H7 (cell line): ENCODE measurements around the gene OFD1. TPM values are rescaled to one million over a fixed set of nuclear protein-coding genes. Genes with fewer than 3 reads are reported as not detected.

Experiments
- DNase-seq: peaks from one replicate; pipeline ENCODE4 v3.0.0; 2012
- H3K27me3 ChIP-seq: 2 replicates; pipeline ENCODE4 v1.6.0; 2011; ENCODE audit warnings: mild to moderate bottlenecking, low read length; ENCODE audit not compliant: control insufficient read depth, insufficient read depth
- H3K36me3 ChIP-seq: replicated peaks from 2 replicates; pipeline ENCODE4 v1.5.1; 2011; ENCODE audit warnings: low read length; ENCODE audit not compliant: control insufficient read depth, insufficient read depth
- H3K4me3 ChIP-seq: 2 replicates; pipeline ENCODE4 v1.5.1; 2011; ENCODE audit warnings: low read depth, mild to moderate bottlenecking, control low read depth, low read length, moderate library complexity; ENCODE audit not compliant: insufficient read depth
- total RNA-seq: library from RNA; depleted of rRNA; stranded (reverse); fragments of >200 nt; shearing (Covaris generic); gene quantifications from 2 replicates; pipeline ENCODE4 v1.2.3, GENCODE V29; 2014

The OFD1 gene
- total RNA-seq, 1 experiment from 2014 or later = 13.9 TPM

DNA sequence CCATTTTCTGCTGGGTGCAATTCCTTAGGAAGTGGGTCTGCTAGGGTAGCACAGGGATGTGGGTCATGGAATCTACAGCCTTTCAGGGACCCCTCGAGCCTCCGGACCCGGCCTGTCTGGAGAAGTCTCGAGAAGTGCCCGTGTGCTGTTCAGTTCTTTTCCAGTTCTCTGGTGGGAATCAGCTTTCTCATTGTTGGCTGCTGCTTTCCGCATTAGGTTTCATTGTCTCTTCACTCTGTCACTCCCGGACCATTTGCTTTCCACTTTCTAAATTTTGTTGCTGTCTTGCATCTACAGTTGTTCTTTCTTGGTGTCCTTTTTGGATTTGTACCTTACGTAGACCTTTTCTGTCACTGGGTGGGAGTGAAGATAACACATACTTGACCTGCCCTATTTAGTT lies 39.6 kb upstream of the OFD1 start:
- Histone ChIP-seq H3K36me3 (no peaks in the 10 kb centered on the region), H3K4me3 (no peak overlapping the region)

DNA sequence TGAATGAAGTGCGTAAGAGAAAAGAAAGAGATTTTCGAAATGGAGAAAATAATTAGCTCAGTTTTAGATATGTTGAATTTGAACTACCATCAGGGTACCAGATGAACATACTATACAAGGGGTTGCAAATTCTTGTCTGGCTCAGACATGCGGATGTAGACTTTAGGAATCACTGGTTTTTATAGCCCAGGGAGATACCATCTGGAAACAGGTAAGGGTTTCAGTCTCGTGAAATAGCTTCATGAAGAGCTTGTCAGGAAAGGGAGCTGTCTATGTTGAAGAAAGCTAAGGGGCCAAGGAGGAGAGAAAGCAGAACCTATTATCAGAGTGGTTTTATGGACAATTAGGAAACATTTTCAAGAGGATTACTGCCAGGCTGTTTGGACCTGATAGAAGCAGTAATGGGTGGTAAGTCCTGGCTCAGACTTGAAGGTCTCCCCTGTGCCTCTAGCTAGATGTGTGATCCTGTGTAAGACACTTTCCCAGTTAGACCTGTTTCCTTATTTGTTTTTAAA lies 38.9 kb upstream of the OFD1 start:
- H3K27me3 ChIP-seq = no peaks in the 10 kb centered on the region
- no peak for DNase-seq
- H3K36me3 ChIP-seq = no peaks in the 10 kb centered on the region
- H3K4me3 ChIP-seq = no peak overlapping the region

More for the DNA sequence above, 39.6 kb upstream of the OFD1 start:
- no peak for DNase-seq
- no peaks in the 10 kb centered on the region for H3K27me3 ChIP-seq

DNA sequence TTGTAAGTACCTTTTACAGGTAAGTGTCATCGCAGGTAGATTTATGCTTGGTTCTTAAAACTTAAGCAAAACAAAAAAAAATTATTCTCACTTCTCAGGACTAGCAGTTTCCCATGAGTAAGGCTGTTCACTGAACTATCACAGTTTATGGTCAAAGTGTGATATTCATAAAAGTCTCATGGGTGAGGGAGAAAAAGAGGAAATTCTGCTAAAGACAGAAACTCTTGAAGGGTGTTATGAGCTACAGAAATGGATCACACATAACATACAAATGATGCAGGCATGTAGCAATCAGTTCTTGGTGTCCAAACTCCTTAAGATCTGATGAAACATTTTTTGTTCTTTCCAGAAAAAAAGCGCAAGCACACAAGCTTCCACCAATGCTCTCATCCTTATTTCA lies 37.1 kb upstream of the OFD1 start:
- H3K27me3 ChIP-seq = no peaks in the 10 kb centered on the region
- DNase-seq = no peak

DNA sequence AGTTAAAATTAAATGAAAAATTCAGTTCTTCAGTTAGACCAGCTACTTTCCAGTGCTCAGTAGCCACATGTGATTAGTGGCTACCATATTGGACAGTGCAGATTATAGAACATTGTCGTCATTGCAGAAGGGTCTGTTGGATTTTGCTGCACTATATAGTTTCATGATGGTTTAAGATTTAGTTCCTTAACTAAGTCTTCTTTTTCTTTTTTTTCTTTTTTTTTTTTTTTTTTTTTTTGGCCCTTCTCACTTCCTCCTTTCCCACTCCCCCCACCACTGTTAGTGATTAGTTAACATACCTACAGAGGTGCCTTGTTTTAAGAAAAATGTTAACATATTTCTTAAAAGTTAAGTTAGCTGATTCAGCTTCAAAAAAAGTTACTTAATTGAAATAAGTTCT lies 36.6 kb upstream of the OFD1 start:
- no peaks in the 10 kb centered on the region for H3K36me3 ChIP-seq
- no peak overlapping the region for H3K4me3 ChIP-seq
- DNase-seq = no peak
- H3K27me3 ChIP-seq = no peaks in the 10 kb centered on the region

More for the DNA sequence above, 37.1 kb upstream of the OFD1 start:
- no peak overlapping the region for H3K4me3 ChIP-seq
- H3K36me3 ChIP-seq = no peaks in the 10 kb centered on the region

DNA sequence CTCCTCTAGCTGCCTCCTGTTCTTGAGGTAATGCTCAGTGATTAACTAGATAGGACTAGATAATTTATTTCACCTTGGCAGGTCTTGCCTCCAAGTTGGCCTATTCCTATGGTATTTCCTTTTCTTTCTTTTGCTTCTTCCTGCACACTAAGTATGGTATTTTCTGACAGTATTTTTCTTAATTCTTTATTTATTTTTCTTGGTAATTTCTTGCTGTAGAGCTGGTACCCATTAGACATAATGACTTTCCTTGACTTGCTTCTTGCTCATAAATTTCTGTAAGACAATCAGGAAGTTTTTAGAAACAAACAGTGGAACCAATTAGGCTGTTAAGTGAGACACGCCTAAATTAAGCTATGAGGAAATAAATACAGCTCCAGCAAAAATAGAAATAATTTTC lies 36.1 kb upstream of the OFD1 start:
- Histone ChIP-seq H3K4me3 (no peak overlapping the region), H3K27me3 (no peaks in the 10 kb centered on the region), H3K36me3 (no peaks in the 10 kb centered on the region)
- DNase-seq = no peak

DNA sequence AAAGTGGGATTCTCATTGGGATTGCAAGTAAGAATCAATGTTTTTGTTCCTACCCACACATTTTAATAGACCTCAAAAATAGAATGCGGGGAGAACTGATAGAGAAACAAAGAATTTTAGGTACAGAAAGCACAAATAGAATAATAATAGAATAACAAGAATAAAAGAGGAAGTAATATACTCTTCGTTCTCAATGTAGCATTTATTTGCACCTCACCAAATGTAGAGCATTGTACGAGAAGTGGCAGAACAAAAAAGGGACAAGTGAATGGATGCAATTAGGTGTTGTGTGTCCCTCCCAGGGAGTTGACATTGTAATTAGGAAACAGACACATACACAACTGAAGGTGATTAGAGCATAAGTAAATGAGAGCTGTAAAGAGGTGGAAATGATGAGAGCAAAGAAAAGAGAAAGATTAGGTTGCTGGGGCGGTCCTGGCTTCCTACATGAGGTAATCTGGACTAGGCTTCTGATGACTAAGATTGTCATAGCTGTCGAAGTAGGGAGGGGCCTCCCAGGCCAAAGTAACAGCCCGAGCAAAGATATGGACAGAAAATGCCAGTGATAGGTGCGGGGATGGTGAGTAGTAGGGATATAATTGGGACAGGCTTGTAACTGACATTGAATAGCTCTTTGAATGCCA lies 35.2 kb upstream of the OFD1 start:
- no peak overlapping the region for H3K4me3 ChIP-seq
- no peaks in the 10 kb centered on the region for H3K27me3 ChIP-seq
- DNase-seq = no peak
- H3K36me3 ChIP-seq = no peaks in the 10 kb centered on the region; the same call in none of the 2 replicates

DNA sequence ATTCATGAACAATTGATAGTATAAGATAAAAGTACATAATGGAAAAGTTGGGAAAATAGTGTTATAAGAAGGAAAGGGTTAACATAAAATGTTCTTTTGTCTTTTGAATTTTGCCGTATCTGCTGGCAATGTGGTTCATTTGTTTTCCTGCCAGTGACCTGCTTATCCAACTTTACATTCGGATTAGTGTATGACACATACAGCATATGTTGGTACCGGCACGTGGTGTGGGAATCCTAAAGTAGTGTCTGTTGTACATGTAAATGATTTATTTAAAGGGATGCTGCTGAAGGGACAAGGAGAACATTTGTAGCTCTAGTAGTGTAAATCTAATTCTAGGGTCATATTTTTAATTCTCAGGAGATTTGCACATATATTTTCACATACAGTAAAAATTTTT lies 34.2 kb upstream of the OFD1 start:
- H3K27me3 ChIP-seq = no peaks in the 10 kb centered on the region
- no peak for DNase-seq
- H3K36me3 ChIP-seq = no peaks in the 10 kb centered on the region; the same call in none of the 2 replicates
- no peak overlapping the region for H3K4me3 ChIP-seq

DNA sequence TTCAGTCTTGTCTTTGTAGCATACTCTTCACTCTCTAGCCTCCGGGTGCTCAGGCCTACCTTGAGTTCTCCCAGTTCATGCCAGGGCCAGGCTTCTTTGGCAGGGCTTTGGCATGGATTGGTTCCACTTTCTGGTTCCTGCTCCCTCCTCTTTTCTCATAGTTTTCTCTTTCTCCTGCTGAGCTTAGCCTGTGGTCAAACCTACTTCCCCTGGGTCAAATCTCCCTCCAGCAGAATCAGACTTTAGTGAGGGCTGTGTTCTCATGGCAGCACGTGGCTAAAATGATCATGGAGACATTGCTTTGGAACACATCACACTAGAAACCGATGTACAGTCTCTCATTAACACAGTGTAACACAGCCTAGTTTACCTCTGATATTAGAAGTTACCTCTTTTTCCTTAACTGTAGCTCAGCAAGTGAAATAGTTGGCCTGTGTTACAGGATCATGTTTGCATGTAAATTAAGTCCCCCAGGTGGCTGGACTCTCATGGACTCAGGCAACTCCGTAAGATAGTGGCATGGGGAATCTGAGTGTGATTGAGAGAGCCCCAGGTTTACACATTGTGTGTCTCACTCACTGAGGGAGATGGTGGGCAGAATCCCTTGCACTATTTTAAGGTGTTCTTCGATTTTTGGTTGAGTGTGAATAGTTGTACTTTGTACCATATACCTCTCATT lies 32.3 kb upstream of the OFD1 start:
- DNase-seq = no peak
- no peaks in the 10 kb centered on the region for H3K27me3 ChIP-seq
- no peak overlapping the region for H3K4me3 ChIP-seq
- H3K36me3 ChIP-seq = no peaks in the 10 kb centered on the region; the same call in none of the 2 replicates

DNA sequence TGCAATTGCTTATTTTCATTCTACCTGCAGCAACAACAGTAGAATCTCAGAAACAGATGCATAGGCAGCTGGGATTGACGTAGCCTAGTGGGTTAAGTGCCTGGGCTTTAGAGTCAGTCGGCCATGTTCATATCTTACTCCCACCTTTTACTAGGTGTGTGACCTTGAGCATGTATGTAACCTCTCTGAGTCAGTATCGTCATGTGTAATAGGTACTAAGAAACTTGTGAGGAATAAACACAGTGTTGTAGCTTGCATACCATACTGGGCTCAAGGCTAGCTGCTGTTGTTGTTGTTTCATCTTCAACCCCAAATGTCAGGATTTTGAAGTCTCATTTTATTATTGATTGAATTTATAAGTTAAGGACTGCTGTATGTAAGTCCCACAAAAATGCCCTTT lies 31.4 kb upstream of the OFD1 start:
- Histone ChIP-seq H3K27me3 (no peaks in the 10 kb centered on the region), H3K4me3 (no peak overlapping the region), H3K36me3 (no peaks in the 10 kb centered on the region; the same call in none of the 2 replicates)
- DNase-seq = no peak

DNA sequence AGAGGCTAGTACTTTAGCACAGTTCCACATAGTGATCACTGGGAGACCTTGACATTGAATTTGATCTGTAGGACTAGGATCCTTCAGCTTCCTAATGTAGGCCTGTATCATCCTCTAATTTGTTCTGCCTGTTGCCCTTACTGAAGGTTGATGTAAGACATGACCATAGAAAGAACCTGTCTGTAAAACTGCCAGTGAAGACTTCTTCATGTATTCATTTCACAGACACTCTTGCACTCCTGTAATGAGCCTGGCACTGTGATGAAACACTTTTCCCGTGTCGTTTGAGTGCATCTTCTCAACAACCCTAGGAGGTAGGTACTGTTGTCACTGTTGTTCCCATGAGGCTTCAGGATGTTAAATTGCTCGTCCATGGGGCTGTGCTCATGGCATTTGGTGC lies 31.0 kb upstream of the OFD1 start:
- H3K4me3 ChIP-seq = no peak overlapping the region
- peaks cover 2% of the 10 kb centered on the region for H3K36me3 ChIP-seq
- H3K27me3 ChIP-seq = no peaks in the 10 kb centered on the region
- DNase-seq = no peak

DNA sequence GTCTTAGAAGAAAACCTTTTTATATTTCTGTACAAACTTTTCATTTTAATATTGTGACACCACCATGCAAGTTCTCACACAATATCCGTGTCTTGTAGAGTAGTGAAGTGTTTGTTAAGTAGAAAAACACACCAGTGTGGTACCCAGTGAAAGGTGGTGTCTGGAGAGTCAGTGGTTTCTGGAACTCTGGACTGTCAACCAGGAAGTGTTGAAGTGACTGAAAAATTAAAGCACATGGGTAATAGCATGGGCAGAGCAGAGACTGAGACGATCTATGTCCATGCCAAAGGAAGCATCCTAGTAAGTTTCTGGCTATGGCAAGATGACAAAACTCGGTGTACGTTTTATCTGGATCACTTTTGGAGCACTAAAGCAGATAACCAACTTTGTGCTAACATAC lies 23.4 kb upstream of the OFD1 start:
- Histone ChIP-seq H3K36me3 (peaks cover 5% of the 10 kb centered on the region), H3K27me3 (no peaks in the 10 kb centered on the region), H3K4me3 (no peak overlapping the region)
- DNase-seq = no peak

DNA sequence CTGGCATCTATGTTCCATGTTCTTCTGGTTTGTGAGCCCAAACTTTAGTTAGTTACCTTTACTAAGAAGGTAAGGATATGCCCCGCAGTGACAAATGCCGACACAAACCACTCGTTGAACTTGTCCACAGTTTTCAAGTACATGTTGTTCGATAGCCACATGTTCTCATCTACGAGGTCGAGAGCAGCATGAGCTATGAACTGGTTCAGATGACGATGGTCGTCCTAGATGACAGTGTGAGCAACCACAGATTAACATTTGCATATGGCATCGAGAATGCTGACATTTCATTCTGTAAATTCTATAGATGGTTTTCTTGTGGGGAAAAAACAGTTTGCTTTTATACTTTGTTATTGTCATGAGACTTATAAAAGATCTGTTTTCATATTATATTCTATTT lies 18.1 kb upstream of the OFD1 start:
- Histone ChIP-seq H3K27me3 (no peaks in the 10 kb centered on the region), H3K4me3 (no peak overlapping the region), H3K36me3 (peaks cover 5% of the 10 kb centered on the region)
- no peak for DNase-seq

DNA sequence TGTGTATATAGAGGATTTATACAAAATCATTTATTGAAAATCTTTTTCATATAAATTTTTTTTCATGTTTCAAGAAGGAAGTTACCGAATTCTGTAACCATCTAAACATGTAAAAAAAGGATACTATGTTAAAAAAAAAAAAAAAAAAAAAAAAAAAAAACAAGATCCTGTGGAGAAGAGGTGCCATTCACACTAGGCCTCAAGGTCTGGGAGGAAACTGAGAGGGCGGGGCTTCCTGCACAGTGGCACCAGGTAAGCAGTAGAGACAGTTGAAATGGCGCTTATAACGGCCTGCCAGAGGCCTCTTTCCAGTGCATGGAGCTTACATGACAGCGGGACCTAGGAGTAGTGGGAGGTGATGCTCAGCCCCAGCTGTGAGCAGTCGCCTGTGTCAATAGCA lies 17.6 kb upstream of the OFD1 start:
- H3K4me3 ChIP-seq = no peak overlapping the region
- H3K27me3 ChIP-seq = no peaks in the 10 kb centered on the region
- H3K36me3 ChIP-seq = peaks cover 4% of the 10 kb centered on the region
- no peak for DNase-seq

DNA sequence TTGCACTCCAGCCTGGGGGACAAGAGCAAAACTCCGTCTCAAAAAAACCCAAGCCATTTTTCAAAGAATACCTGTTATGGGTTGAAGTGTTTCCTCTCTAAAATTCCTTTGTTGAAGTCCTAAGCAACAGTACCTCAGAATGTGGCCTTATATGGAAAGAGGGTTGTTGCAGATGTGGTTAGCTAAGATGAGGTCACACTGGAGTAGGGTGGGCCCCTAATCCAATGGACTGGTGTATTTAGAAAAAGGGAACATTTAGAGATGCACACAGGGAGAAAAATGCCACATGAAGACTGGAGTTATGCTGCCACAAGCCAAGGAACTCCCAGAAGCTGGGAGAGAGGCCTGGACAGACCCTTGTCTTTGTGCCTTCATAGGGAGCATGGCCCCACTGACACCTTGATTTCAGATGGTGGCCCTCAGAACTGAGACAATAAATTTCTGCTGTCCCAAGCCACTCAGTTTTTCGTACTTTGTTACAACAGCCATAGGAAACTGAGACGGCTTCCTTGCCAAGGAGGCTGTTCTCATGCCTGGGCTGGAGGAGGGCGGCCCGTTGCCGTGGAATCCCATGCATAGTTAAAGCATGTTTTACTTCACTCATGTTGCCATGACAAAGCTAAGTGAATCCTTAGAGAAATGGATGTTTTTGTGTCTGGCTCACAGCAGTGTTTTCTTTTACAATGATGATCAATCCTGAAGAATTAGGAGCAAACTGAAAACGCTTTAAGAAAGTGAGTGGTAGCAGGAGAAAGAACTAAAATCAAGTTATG lies 16.7 kb upstream of the OFD1 start:
- Histone ChIP-seq H3K4me3 (no peak overlapping the region), H3K27me3 (no peaks in the 10 kb centered on the region), H3K36me3 (peaks cover 4% of the 10 kb centered on the region)
- DNase-seq = no peak
